ENCODE data around the gene CLEC2A.

The CLEC2A gene

GRCh38 chr12:9933958-9934357, 1.8 kb upstream of the CLEC2A start:
- DNase-seq (ENCODE audit: low read depth in 2 of 2) = peak; percentile 53 to 63

GRCh38 chr12:9931245-9931644, 925 bp downstream of the CLEC2A start:
- no peak for DNase-seq (ENCODE audit: low read depth in 2 of 2)

GRCh38 chr12:9928607-9929006, 3.6 kb downstream of the CLEC2A start:
- DNase-seq (ENCODE audit: low read depth in 2 of 2) = no peak

- DNase-seq (ENCODE audit: low read depth in 2 of 2) = no peak
These were observed 5.3 kb downstream of the CLEC2A start for GRCh38 chr12:9926876-9927275.

- no peak for DNase-seq (ENCODE audit: low read depth in 2 of 2)
These were observed 6.3 kb downstream of the CLEC2A start for GRCh38 chr12:9925705-9926393.

GRCh38 chr12:9922429-9922828, 9.7 kb downstream of the CLEC2A start:
- no peak for DNase-seq (ENCODE audit: low read depth in 2 of 2)

- DNase-seq (ENCODE audit: low read depth in 2 of 2) = no peak
These were observed 11.7 kb downstream of the CLEC2A start for GRCh38 chr12:9920451-9920850.

- no peak for DNase-seq (ENCODE audit: low read depth in 2 of 2)
These were observed 12.7 kb downstream of the CLEC2A start for GRCh38 chr12:9919443-9919842.

- DNase-seq (ENCODE audit: low read depth in 2 of 2) = no peak
These were observed 20.5 kb downstream of the CLEC2A start for GRCh38 chr12:9911708-9912107.

GRCh38 chr12:9910716-9911421, 21.3 kb downstream of the CLEC2A start:
- DNase-seq (ENCODE audit: low read depth in 2 of 2) = no peak

- DNase-seq (ENCODE audit: low read depth in 2 of 2) = no peak
These were observed 22.4 kb downstream of the CLEC2A start for GRCh38 chr12:9909724-9910123.

- no peak for DNase-seq (ENCODE audit: low read depth in 2 of 2)
These were observed 23.8 kb downstream of the CLEC2A start for GRCh38 chr12:9908350-9908749.

GRCh38 chr12:9907769-9908168, 24.4 kb downstream of the CLEC2A start:
- DNase-seq (ENCODE audit: low read depth in 2 of 2) = no peak

GRCh38 chr12:9906873-9907272, 25.3 kb downstream of the CLEC2A start:
- DNase-seq (ENCODE audit: low read depth in 2 of 2) = no peak

- DNase-seq (ENCODE audit: low read depth in 2 of 2) = no peak
These were observed 29.5 kb downstream of the CLEC2A start for GRCh38 chr12:9902539-9903228.

- no peak for DNase-seq (ENCODE audit: low read depth in 2 of 2)
These were observed 31.2 kb downstream of the CLEC2A start for GRCh38 chr12:9900930-9901329.

- no peak for DNase-seq (ENCODE audit: low read depth in 2 of 2)
These were observed 33.0 kb downstream of the CLEC2A start for GRCh38 chr12:9899209-9899608.

GRCh38 chr12:9897535-9897934, 34.6 kb downstream of the CLEC2A start:
- DNase-seq (ENCODE audit: low read depth in 2 of 2) = no peak

- no peak for DNase-seq (ENCODE audit: low read depth in 2 of 2)
These were observed 36.8 kb downstream of the CLEC2A start for GRCh38 chr12:9895215-9895971.

GRCh38 chr12:9888665-9889273, 43.4 kb downstream of the CLEC2A start:
- no peak for DNase-seq (ENCODE audit: low read depth in 2 of 2)

GRCh38 chr12:9883175-9883574, 49.0 kb downstream of the CLEC2A start:
- no peak for DNase-seq (ENCODE audit: low read depth in 2 of 2)

- DNase-seq (ENCODE audit: low read depth in 2 of 2) = no peak
These were observed 50.2 kb downstream of the CLEC2A start for GRCh38 chr12:9881988-9882387.
